DMS 273 (cell line): Measurements from ENCODE around the gene HIVEP2.

Source experiments
- DNase-seq: peaks from one replicate; lab custom pipeline; 2025; ENCODE audit not compliant: unreplicated experiment; lab: John Stamatoyannopoulos, UW

The HIVEP2 gene

DNA sequence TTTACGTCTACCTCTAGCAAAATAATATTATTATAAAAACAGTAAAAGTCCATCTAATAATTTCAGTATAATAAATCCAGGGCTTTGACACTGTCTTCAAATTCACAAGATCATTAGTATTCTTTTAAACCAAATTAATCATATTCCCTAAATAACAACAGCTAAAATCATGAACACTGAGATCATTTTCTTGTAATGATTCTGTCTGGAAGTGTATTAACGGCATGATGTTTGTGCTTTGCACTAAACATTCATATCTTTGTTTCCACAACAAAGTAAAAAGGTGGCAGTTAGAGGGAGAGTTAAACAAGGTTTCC is 18.8 kb downstream of the HIVEP2 start:
- DNase-seq, result no peak

DNA sequence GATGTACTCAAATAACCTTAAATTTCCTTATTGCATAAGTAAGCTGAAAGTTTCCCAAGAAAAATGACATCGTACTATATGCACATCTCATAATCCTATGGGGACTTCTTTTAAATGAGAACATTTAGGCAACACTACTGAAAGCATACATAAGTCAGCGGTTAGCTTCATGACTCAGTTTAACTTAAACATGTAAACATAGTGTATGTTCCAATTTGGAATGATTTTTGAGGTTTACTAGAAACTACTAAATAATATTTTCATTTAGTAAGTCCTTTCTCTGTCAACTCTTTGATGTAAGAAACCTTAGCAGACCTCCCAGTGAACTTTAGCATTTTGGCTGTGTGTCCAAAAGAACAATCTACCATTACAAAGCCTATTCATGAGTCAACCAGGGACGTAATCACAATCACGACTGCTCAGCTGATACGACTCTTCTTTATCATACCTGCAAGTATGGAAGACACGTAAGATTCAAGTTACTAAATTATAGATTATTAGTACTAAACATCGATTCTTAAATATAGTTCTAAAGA is 19.3 kb downstream of the HIVEP2 start:
- no peak for DNase-seq

DNA sequence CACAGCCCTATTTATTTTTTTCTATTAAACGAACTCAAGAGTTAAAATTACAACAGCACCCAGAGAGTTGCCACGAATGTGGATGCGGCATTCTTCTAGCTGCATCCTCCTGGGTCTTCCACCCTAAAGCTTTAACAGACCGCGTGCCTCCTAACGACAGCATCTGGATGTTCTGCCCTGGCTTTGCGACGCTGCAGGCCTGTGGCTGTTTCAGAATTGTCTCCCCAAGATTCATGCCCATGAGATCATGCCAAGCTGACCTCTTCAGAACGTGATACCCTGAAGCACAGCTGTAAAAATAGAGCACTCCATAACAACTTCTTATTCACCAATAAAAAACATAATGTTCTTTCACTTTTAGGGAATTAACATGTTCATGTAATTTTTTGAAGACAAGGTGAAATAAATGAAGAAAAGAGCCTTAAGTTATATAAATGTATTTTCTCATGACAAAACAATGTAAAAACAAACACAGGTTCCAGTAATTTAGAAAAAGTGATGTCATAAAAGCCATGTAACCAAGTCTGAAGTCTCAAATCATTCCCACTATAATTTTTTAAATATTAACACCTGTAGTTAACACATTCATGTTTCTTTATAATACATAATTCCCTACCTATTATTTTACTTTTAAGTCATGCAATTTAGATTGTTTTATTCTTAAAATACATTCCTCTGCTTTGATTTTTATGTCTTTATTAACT is 26.5 kb downstream of the HIVEP2 start:
- no peak for DNase-seq

DNA sequence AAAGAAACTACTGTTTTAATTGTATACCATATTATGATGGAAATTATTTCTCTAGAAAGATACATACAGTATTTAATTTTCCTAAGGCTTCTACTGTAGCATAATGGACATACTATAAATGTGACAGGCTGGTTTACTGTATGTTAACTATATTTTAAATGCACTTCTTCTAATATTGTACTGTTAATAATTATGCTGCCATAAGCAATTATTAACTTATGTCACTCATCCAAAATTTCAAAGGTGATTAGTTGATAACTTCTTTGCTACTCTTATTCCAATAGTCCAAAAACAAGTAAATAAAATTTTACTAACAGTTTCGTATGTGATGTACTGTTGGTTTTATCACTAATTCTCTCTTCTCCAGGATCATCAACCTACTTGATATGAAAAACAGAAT is 28.1 kb downstream of the HIVEP2 start:
- DNase-seq, result no peak

DNA sequence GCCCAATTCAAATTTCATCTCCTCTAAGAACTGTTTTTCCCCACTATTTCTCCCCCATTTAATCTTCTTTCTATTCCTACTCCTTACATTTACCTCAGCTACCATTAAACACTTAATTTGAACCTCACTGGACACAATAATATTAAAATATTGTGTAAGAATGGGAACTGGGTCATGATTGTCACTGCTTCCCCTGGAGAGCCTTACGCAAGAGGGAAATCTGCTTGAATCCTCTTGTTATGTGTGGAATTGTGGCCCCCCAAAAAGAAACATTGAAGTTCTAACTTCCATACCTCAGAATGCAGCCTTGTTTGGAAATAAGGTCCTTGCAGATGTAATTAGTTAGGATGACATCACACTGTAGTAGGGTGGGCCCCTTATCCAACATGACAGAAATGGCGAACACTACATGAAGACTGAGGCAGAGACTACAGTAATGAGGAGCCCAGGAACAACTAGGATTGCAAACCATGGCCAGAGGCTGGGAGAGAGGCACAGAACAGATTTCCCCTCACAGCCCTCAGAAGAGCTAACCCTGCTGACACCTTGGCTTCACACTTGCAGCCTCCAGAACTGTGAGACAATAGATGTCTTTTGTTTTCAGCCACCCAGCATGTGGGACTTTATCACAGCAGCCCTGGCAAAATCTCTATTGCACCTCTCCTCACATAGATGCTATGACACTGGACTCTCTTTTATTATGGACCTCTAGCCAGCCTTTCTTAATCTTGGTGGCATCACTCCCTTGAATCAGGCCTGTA is 29.9 kb downstream of the HIVEP2 start:
- DNase-seq, result no peak

DNA sequence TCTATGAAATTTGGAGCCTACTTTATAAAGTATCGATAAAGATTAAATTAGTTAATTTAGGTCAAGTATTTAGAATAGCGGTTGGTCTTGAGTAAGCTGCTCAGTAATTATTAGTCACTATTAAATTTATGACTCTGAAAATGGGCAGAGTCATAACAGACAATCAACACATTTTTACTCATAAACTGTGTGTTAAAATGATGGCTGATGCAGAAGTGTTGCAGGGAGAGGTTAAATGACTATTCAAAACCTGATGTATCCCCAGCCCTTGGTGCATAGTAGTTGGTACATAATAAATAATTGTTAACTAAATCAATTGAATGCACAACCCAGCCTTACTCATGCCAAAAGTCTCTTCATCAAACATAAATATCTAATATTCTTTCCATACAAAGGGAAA is 30.6 kb downstream of the HIVEP2 start:
- DNase-seq, result no peak

DNA sequence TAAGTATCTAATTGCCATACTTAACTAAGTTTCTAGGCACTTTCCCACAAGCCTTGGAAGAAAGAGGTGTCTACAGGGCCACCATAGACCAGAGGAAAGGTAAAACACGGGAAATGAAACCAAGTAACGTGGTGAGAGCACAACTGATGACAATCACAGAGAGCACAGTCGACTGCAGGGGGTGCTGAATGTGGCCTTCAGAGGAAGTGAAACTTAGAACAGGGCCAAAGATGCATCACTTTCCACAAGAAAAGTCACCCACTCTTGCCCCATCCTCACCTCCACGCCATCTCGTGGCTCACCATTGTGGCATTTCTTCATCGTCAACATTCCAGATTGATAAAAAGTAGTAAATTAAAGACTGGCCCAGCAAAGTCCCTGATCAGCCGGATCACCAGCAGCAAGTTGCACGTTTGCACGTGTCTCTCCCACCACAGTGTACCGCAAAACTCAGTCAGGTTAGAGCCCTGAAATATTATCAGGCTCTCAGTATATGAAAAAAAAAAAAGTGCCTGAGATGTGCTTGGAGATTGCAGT is 31.4 kb downstream of the HIVEP2 start:
- no peak for DNase-seq

DNA sequence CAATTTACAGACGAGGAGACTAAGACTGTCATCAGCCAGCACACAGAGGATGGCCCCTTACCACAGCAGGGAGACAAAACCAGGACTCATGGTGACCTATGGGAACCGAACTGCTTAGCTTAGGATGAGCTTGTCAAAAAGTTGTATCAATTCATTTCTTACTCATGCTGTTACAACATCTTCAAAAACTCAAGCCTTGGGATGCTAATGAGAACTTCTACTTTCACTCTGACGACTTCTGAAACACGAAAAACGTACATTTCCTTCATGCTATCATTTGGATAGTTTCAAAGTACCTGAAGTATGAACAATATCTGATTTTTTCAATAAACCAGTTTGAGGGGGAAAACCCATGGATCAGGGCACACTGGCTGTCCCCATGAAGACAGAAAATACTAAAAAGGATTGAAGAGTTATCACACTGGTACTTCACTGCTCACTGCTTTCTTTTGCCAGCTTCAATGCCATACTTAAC is 31.9 kb downstream of the HIVEP2 start:
- no peak for DNase-seq

DNA sequence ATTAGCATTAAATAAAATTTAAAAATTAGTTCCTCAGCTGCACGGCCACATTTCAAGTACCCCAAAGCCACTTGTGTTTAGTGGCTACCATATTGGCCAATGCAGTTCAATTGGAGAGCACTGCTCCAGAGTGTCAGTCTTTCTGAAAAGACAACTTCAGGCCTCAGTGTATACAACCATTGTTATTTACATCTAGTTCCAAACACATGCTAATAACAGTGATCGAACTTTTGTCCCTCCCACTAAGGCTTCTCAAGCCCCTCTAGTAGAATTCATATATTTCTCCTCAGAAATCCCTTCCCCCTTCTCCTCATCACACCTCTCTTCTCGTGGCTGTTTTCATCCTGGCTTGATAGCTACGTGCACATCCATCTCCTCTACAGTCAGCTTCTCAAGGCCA is 32.9 kb downstream of the HIVEP2 start:
- no peak for DNase-seq

DNA sequence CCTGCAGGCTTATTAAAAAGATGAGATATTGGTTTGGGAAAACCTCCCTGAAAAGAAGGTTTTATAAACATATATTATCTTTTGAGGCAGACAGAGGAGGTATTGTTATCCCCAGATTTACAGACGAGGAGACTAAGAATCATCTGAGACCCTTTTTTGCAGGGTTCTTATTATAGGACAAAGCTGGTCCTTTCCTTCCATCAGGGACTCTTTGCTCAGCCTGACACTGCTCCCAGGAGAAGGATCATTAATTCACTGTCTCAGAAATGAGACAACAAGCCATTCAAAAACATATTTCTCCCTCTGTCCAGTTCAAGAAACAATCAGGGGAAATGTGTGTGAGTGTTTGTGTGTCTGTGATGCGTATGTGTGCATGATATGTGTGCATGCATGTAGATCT is 33.5 kb downstream of the HIVEP2 start:
- no peak for DNase-seq

DNA sequence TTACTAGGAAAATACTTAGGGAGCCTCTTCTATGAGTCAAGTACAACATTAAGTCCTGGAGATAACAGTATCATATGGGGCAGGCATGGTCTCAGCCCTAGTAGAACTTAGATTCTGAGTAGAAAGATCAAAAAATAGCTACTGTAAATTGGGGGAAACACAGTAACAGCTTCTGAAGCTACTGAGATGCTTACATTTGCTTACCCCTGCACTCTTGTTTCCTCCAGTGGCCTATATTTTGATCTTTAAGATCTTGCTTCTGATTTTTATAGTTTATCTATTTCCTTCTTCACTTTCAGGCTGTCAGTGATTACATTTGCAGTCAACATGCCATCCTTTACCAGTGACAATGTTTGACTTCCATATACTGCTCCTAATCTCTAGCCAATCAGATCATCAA is 35.3 kb downstream of the HIVEP2 start:
- no peak for DNase-seq

DNA sequence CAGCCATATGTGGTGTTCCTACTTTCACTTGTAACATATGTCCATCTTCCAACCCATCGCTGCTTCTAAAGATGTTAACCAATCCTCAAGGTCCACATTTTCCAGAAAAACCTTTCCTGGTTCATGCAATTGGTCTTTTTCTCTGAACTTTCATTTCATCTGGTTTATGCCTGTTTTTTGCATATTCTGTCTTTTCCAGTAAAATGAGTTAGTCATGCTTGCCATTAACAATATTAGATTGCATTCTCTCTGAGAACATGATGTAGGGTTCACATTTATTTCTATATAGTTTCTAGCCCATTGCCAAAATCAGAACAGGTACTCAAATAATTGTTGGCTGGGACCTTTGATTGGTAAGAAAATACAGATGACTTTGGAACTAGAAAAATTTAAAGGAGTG is 36.7 kb downstream of the HIVEP2 start:
- no peak for DNase-seq

DNA sequence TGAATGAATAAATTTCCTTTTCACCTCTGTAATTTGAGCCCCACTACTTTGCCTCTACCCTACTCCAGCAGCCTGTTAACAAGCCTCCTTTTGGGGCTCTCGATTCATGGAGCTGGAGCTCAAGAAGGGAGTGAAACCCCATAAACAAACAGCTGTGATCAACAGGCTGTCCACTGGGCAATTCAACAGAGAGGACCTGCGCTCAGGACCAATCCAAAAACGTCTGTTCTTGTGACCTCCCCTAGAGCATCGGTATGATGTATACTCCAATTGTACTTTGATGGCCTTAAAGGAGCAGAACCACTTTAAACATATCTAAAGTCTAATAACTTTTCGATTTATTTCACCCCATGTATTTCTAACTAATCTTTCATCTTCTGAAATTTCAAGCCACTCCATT is 37.4 kb downstream of the HIVEP2 start:
- DNase-seq, result no peak

DNA sequence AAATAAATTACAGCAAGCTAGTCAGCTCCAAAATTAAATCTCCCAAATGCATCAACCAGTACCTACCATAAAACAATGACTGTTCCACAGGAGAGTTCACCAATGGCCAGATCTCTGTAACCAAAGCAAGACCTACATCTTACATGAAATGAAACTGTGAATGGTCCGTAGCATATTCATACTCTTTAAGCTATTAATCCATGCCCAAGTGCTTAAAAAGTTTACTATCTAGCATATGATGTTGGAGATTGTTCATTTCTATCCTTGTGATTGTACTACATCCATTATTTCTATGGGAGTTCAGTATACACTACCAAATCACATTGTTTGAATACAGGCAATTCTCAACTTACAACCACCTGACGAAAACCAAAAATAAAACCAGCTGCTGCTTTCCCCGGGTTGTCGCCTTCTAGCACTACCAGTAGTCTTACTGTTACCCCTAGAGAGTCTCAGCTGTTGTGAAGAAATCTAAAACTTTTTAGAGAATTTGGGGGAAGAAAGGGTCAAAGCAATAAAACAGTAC is 38.0 kb downstream of the HIVEP2 start:
- no peak for DNase-seq

DNA sequence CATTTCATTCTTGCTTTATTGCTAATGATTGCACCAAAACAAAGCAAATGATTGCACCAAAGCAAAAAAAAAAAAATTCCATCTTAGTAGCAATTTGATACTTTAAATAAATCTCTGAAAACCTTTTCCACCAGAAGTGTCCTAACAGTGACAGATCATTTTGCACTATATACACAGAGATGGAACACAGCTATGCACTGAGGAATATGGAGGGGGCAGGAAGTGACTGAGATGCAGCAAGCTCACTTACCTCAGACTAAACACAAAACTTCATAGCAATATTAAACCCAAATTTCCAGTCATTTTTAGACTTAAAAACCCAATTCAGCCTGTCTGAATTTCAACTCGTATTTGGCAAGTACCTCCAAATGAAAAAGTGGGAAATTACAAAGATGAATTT is 41.2 kb downstream of the HIVEP2 start:
- DNase-seq, result no peak

DNA sequence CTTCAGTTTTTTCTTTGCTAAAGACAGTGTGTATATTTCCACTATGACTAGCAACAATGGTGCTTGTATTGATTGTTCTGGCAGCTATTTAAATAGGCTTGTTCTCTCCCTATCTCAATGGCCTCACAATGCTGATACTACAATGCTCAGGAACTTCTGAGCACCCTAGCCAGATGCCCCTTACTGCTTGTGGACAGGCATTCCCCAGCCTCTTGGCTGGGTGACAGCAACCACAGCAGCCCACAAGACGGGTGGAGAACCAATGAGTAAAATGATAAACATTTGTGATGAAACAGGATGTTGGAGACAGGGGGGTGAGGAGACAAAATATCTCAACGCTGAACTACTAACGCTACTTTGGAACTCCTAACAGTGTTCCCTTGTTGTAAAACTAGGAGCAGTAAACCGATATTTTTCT is 42.3 kb downstream of the HIVEP2 start:
- peak; percentile 77 for DNase-seq

DNA sequence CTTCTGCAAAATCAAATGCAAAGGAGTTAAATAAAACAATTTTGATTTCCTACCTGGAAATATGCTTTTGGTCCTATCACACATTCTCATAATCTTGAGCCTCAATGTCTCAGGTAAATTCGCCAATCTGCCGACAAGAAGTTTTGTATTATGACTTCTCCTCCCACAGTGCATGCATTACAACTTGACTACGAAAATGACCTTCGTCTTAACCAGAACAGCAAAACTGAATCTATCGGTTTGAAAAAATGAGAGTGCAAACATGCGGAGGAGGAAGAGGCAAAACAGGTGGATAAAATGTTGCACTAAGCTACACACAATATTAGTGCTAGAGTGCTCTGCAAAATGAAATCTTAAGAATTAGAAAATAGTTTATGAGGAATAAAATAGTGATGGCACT is 43.4 kb downstream of the HIVEP2 start:
- no peak for DNase-seq

DNA sequence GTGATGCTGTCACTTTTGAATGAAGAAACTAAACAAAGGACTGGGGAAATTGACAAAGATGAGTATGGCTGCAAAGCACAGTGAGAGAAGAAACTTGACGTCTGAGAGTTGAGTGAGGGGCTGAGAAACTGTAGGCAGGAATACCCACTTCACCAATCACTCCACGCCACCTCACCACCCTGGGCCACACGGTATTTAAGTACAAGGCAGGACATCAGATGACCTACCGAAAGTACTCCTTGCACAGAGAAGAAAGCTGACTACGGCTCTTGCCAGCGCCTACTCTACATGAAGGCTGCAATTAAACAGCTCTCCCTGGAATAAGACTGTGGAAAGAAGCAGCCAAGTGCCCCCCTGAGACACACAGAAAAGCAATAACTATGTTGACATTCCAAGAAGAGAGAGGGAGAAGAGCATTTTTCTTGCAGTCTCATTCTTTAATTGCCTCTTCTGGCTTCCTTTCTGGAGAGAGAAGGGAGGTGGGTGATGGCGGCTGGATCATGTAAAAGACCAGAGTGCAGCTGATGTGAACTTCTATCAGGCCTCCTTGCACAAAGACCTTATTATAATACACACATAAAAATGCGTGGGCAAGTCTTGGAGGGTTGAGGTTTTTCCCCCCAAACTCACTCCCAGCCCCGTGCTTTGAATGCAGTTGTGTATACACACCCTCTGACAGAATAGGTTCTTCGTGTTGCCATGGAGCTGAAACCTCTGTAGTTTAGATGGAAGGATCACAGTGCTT is 44.6 kb downstream of the HIVEP2 start:
- DNase-seq, result no peak

DNA sequence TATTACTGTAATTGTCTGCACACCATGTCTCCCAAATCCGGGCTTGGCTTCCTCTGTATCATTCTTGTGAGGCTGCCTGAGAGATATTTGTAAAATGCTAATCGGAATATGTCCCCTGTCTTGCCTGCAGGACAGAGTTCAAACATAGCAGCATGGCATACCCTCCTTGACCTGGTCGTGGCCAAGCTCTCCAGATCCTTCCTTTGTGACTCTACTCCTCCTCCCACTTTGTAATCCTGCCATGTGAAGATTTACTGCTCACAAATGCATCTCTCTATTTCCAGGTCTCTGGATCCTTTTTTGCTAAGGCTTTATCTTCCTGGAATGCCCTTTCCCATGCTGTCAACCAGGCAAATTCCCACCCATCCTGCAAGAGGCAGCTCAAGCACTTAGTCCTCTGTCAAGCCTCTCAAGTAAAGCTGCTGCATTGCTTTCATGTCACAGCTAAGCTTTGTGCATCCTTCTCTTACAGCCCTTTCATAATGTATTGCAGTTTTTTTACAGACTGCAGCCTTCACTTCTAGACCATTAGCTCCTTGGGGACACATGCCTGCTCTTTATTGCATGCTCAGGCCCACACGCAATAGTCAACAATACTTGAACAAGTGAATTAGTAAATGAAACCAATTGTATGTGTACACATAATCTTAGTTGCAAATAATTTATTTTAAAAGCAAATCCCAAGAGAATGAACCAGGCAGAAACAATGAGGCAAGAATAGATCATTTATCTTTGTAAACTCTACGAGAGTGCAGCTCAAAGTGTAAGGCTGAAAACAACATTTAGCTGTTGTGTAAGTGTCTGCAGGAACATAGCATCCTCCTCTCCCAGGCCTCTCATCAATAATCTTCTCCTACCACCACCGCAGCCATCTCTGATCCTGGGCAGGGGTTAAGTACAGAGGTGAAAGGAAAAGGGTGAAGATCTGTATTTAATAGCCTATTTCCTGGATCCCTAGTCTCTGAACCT is 45.8 kb downstream of the HIVEP2 start:
- no peak for DNase-seq

DNA sequence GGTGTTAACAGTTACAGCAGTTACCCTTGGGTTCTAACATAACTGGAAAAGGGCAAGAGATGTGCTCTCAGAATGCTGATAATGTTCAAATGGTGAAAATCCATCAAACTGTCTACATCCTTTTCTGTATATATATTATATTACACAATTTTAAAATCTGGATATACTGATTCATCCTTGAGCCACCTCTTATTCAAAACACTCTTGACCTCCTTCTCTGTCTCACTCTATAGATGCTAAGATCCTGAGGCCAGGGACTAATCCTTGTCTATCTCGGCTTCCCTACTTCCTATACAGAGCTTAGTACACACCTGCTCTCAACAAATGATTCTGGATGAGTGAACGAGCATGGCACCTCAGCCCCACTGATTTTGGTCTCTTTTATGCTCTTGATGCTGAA is 47.3 kb downstream of the HIVEP2 start:
- no peak for DNase-seq
